ENCODE results near the gene ASMT. TPM values are rescaled to one million over a fixed set of nuclear protein-coding genes. Genes with fewer than 3 reads are reported as not detected.

Gene ASMT
- total RNA-seq, 1 experiment from 2014 or later, result not detected

GRCh38 chrX:1592470-1593142 is 22.3 kb upstream of the ASMT start:
- no peak for TF ChIP-seq CTCF (IDR thresholded peaks at IDR 0.05; ENCODE audit: unreplicated experiment)
- intact Hi-C loops (cut with micrococcal nuclease; ENCODE audit: unreplicated experiment), result no loop called here
- no peaks in the 10 kb centered on the region for H3K4me1 Mint-ChIP-seq (ENCODE audit: low read depth, unreplicated experiment)
- no peaks in the 10 kb centered on the region for H3K27me3 Mint-ChIP-seq (ENCODE audit: unreplicated experiment)
- CTCF ChIA-PET, result no interaction called here
- peak; percentile 11 for DNase-seq
- BruUV-seq (replicated peaks), result no TSS peak
- peaks cover 47% of the 10 kb centered on the region for H3K36me3 Mint-ChIP-seq (ENCODE audit: insufficient read depth, unreplicated experiment)
- H3K4me3 Mint-ChIP-seq (ENCODE audit: low read depth, unreplicated experiment), result peak overlapping the region; percentile 83
- H3K27ac Mint-ChIP-seq (ENCODE audit: unreplicated experiment), result peak overlapping the region; percentile 79
- no peaks in the 10 kb centered on the region for H3K9me3 Mint-ChIP-seq (ENCODE audit: low read depth, unreplicated experiment)

GRCh38 chrX:1593286-1594271 is 21.3 kb upstream of the ASMT start:
- peak overlapping the region; percentile 83 for H3K4me3 Mint-ChIP-seq (ENCODE audit: low read depth, unreplicated experiment)
- no peak for TF ChIP-seq CTCF (IDR thresholded peaks at IDR 0.05; ENCODE audit: unreplicated experiment)
- no peak for DNase-seq
- intact Hi-C loops (cut with micrococcal nuclease; ENCODE audit: unreplicated experiment), result no loop called here
- no peaks in the 10 kb centered on the region for H3K4me1 Mint-ChIP-seq (ENCODE audit: low read depth, unreplicated experiment)
- no peaks in the 10 kb centered on the region for H3K27me3 Mint-ChIP-seq (ENCODE audit: unreplicated experiment)
- TSS peak; percentile 35 for BruUV-seq (replicated peaks)
- H3K27ac Mint-ChIP-seq (ENCODE audit: unreplicated experiment), result peak overlapping the region; percentile 79
- H3K9me3 Mint-ChIP-seq (ENCODE audit: low read depth, unreplicated experiment), result no peaks in the 10 kb centered on the region
- CTCF ChIA-PET, result no interaction called here
- peaks cover 51% of the 10 kb centered on the region for H3K36me3 Mint-ChIP-seq (ENCODE audit: insufficient read depth, unreplicated experiment)

GRCh38 chrX:1595711-1596060 is 19.2 kb upstream of the ASMT start:
- no peak overlapping the region for H3K4me3 Mint-ChIP-seq (ENCODE audit: low read depth, unreplicated experiment)
- H3K9me3 Mint-ChIP-seq (ENCODE audit: low read depth, unreplicated experiment), result no peaks in the 10 kb centered on the region
- BruUV-seq (replicated peaks), result no TSS peak
- H3K27me3 Mint-ChIP-seq (ENCODE audit: unreplicated experiment), result no peaks in the 10 kb centered on the region
- CTCF ChIA-PET, result no interaction called here
- intact Hi-C loops (cut with micrococcal nuclease; ENCODE audit: unreplicated experiment), result no loop called here
- H3K27ac Mint-ChIP-seq (ENCODE audit: unreplicated experiment), result no peak overlapping the region
- DNase-seq, result no peak
- H3K4me1 Mint-ChIP-seq (ENCODE audit: low read depth, unreplicated experiment), result no peaks in the 10 kb centered on the region
- H3K36me3 Mint-ChIP-seq (ENCODE audit: insufficient read depth, unreplicated experiment), result peaks cover 68% of the 10 kb centered on the region
- TF ChIP-seq CTCF (IDR thresholded peaks at IDR 0.05; ENCODE audit: unreplicated experiment), result no peak

- CTCF ChIA-PET, result no interaction called here
- intact Hi-C loops (cut with micrococcal nuclease; ENCODE audit: unreplicated experiment), result no loop called here
- Mint-ChIP-seq H3K4me1 (ENCODE audit: low read depth, unreplicated experiment) (no peaks in the 10 kb centered on the region), H3K4me3 (ENCODE audit: low read depth, unreplicated experiment) (no peak overlapping the region), H3K27me3 (ENCODE audit: unreplicated experiment) (no peaks in the 10 kb centered on the region), H3K36me3 (ENCODE audit: insufficient read depth, unreplicated experiment) (peaks cover 63% of the 10 kb centered on the region), H3K27ac (ENCODE audit: unreplicated experiment) (no peak overlapping the region), H3K9me3 (ENCODE audit: low read depth, unreplicated experiment) (no peaks in the 10 kb centered on the region)
- no peak for TF ChIP-seq CTCF (IDR thresholded peaks at IDR 0.05; ENCODE audit: unreplicated experiment)
- BruUV-seq (replicated peaks), result no TSS peak
- DNase-seq, result no peak
Observed at GRCh38 chrX:1596676-1597344, 18.0 kb upstream of the ASMT start.

Data from Calu3 (cell line).